ENCODE data around the gene TTC1. TPM values are rescaled to one million over a fixed set of nuclear protein-coding genes. Genes with fewer than 3 reads are reported as not detected.

TTC1 gene
- total and polyA plus RNA-seq, 9 of the 15 experiments (the other 6 are each of a cell fraction or from before 2014, with no cell fraction given), result 51.9 to 173 (median 87.7) TPM

- TF ChIP-seq ATF4 (CRISPR knock-in tag; IDR thresholded peaks at IDR 0.05), result no peak
- TF ChIP-seq CAMTA2 (CRISPR knock-in tag; conservative IDR thresholded peaks at IDR 0.05), result no peak
These were observed 84.2 kb downstream of the TTC1 start (continued) for GRCh38 chr5:160092960-160093707.

- peaks cover 43% of the 10 kb centered on the region; the same call in 2 of the 3 replicates for H3K36me3 ChIP-seq (ENCODE audit: control insufficient read depth, insufficient read depth, low read length)
- intact Hi-C loops (cut with micrococcal nuclease), result no loop called here
- WGBS (ENCODE audit: insufficient coverage, low coverage, missing lambda C conversion rate), result 100% methylated on average over 2 of the region's 2 CpGs
- POLR2A ChIA-PET, result no interaction called here
- no peaks in the 10 kb centered on the region for H3K27me3 ChIP-seq (ENCODE audit: control insufficient read depth in 2 of 2, insufficient read depth in 2 of 2, low read length in 2 of 2)
- DNase-seq (ENCODE audit: extremely low read depth in 1 of 4, low spot score in 3 of 4) (no peak), FAIRE-seq (no peak), ATAC-seq (no peak)
- no TSS peak for BruUV-seq (replicated peaks)
- CTCF ChIA-PET (ENCODE audit: low intra/inter-chr PET ratio), result no interaction called here
- in situ Hi-C loops (cut with MboI), result no loop called here
- H3K79me2 ChIP-seq (ENCODE audit: control insufficient read depth, insufficient read depth, low read length), result no peaks in the 10 kb centered on the region; the same call in 2 of the 3 replicates
- H3K27ac ChIP-seq (ENCODE audit: extremely low read depth, low read depth, low read length), result no peak overlapping the region
- no peaks in the 10 kb centered on the region for H4K20me1 ChIP-seq (replicated peaks; ENCODE audit: control insufficient read depth, insufficient read depth, low read length)
- no peak overlapping the region for H3K4me2 ChIP-seq (ENCODE audit: insufficient read depth, low read length)
- no peak overlapping the region for H3K4me3 ChIP-seq
- no peak overlapping the region for H2AFZ ChIP-seq (ENCODE audit: low read depth, low read length)
- no peaks in the 10 kb centered on the region for H3K4me1 ChIP-seq (replicated peaks in 1 of 2; ENCODE audit: control insufficient read depth in 2 of 2, insufficient read depth in 2 of 2, low read length in 2 of 2)
- no peaks in the 10 kb centered on the region for H3K9me1 ChIP-seq (ENCODE audit: control insufficient read depth, insufficient read depth, low read length)
- no peak overlapping the region for H3K9ac ChIP-seq (ENCODE audit: insufficient read depth in 1 of 2, low read depth in 2 of 2, low read length in 2 of 2)
- H3K9me3 ChIP-seq (replicated peaks; ENCODE audit: control insufficient read depth, insufficient read depth, low read depth, low read length), result no peaks in the 10 kb centered on the region
- no peak for TF ChIP-seq MTA1 (IDR thresholded peaks at IDR 0.05; ENCODE audit: borderline replicate concordance)
- no peak for TF ChIP-seq FOXP1 (CRISPR knock-in tag; IDR thresholded peaks at IDR 0.05)
- no peak for TF ChIP-seq ZNF408 (CRISPR knock-in tag; IDR thresholded peaks at IDR 0.05; ENCODE audit: low read depth)
- TF ChIP-seq THAP7 (CRISPR knock-in tag; IDR thresholded peaks at IDR 0.05), result no peak
- no peak for TF ChIP-seq USF2 (CRISPR knock-in tag; IDR thresholded peaks at IDR 0.05)
- no peak for TF ChIP-seq LARP7 (IDR thresholded peaks at IDR 0.05)
- no peak for TF ChIP-seq CEBPZ (IDR thresholded peaks at IDR 0.05; ENCODE audit: borderline replicate concordance, low read depth, low read length)
- no peak for TF ChIP-seq HDAC1 (IDR thresholded peaks at IDR 0.05)
- TF ChIP-seq ZNF764 (CRISPR knock-in tag; IDR thresholded peaks at IDR 0.05; ENCODE audit: low read depth), result no peak
- TF ChIP-seq SAFB2 (IDR thresholded peaks at IDR 0.05; ENCODE audit: borderline replicate concordance, low read depth, low read length, severe bottlenecking), result no peak
- no peak for TF ChIP-seq MTF1 (CRISPR knock-in tag; IDR thresholded peaks at IDR 0.05; ENCODE audit: borderline replicate concordance)
- TF ChIP-seq ZNF165 (CRISPR knock-in tag; IDR thresholded peaks at IDR 0.05; ENCODE audit: borderline replicate concordance), result no peak
- no peak for TF ChIP-seq SETDB1 (IDR thresholded peaks at IDR 0.05; ENCODE audit: low read length)
- no peak for TF ChIP-seq DIDO1 (tag; IDR thresholded peaks at IDR 0.05; ENCODE audit: low read depth)
These were observed 87.2 kb downstream of the TTC1 start for GRCh38 chr5:160096178-160096577.

Measured in K562 (cell line).